H1 (cell line): ENCODE results near the gene ZFAND3. TPM values are rescaled to one million over a fixed set of nuclear protein-coding genes. Genes with fewer than 3 reads are reported as not detected.

ENCODE experiments used
- CTCF ChIA-PET: fragments of 300-600 bp; sonication (Branson Sonifier 250); formaldehyde crosslinking; loops from one replicate; lab custom pipeline; 2021; ENCODE audit not compliant: partially characterized antibody; lab: Charles Lee
- POLR2A ChIA-PET: fragments of 300-600 bp; sonication (Branson Sonifier 250); formaldehyde crosslinking; loops from one replicate; lab custom pipeline; 2021; ENCODE audit warnings: inconsistent platforms; ENCODE audit not compliant: partially characterized antibody; lab: Charles Lee
- DNase-seq, 2 experiments: peaks; one replicate each; pipeline versions ENCODE4 v3.0.0 to v3.0.0-alpha.2; 2010 to 2022; ENCODE audit warnings: low spot score in 2 of 2, low read depth in 1 of 2, mixed read lengths in 1 of 2
- FAIRE-seq: peaks from 2 replicates; lab custom pipeline; 2011; peaks lifted over from hg19 to GRCh38; lab: Jason Lieb, UNC
- H2AFZ ChIP-seq: 2 replicates; pipeline ENCODE4 v1.8.1; 2012; ENCODE audit warnings: low read length, inconsistent platforms
- H2AK5ac ChIP-seq: 2 replicates; pipeline ENCODE4 v1.6.1; 2013; ENCODE audit warnings: low read depth, low read length
- H2BK120ac ChIP-seq: replicated peaks from 2 replicates; pipeline ENCODE3; 2013; ENCODE audit warnings: low read depth, low read length, inconsistent platforms
- H2BK12ac ChIP-seq: 2 replicates; pipeline ENCODE4 v1.6.1; 2013; ENCODE audit warnings: low read depth, low read length
- H2BK15ac ChIP-seq: 2 replicates; pipeline ENCODE4 v1.6.1; 2013; ENCODE audit warnings: low read length
- H2BK20ac ChIP-seq: 2 replicates; pipeline ENCODE4 v1.6.1; 2013; ENCODE audit warnings: low read length
- H2BK5ac ChIP-seq: 2 replicates; pipeline ENCODE4 v1.6.1; 2013; ENCODE audit warnings: low read depth, low read length
- H3K14ac ChIP-seq: 2 replicates; pipeline ENCODE4 v1.6.1; 2013; ENCODE audit warnings: inconsistent platforms; ENCODE audit not compliant: insufficient read length
- H3K18ac ChIP-seq: 2 replicates; pipeline ENCODE4 v1.6.1; 2013; ENCODE audit warnings: low read length; ENCODE audit errors: extremely low read depth
- H3K23ac ChIP-seq: 2 replicates; pipeline ENCODE4 v1.6.1; 2013; ENCODE audit warnings: inconsistent platforms; ENCODE audit not compliant: insufficient read length
- H3K23me2 ChIP-seq: 2 replicates; pipeline ENCODE4 v1.6.1; 2013; ENCODE audit warnings: low read depth, low read length
- H3K27ac ChIP-seq: 2 replicates; pipeline ENCODE4 v1.6.1; 2011; ENCODE audit warnings: low read depth, low read length, inconsistent platforms
- H3K27me3 ChIP-seq, 4 experiments: replicated peaks in 1 of 4; 1 replicate in 1 of 4; 2 replicates in 3 of 4; pipeline versions ENCODE4 v1.6.1 to v1.8.1; 2011 to 2013; ENCODE audit warnings: low read length in 3 of 4, mild to moderate bottlenecking in 3 of 4, inconsistent platforms in 2 of 4, mixed read lengths in 2 of 4, moderate library complexity in 1 of 4; ENCODE audit not compliant: control insufficient read depth in 3 of 4, insufficient read depth in 3 of 4; ENCODE audit errors: extremely low read depth in 1 of 4
- H3K36me3 ChIP-seq, 4 experiments: 2 replicates each; pipeline versions ENCODE4 v1.6.1 to v1.8.1; 2011 to 2013; ENCODE audit warnings: mild to moderate bottlenecking in 4 of 4, low read length in 3 of 4, moderate library complexity in 2 of 4, control low read depth in 1 of 4, inconsistent platforms in 1 of 4; ENCODE audit not compliant: insufficient read depth in 4 of 4, control insufficient read depth in 2 of 4
- H3K4ac ChIP-seq: replicated peaks from 2 replicates; pipeline ENCODE3; 2013; ENCODE audit warnings: low read length, low read depth, mixed read lengths, inconsistent platforms; ENCODE audit not compliant: insufficient read length
- H3K4me1 ChIP-seq, 4 experiments: replicated peaks in 1 of 4; 1 replicate in 1 of 4; 2 replicates in 3 of 4; pipeline versions ENCODE4 v1.6.1 to v1.8.1; 2011 to 2013; ENCODE audit warnings: low read length in 3 of 4, inconsistent platforms in 2 of 4, mixed read lengths in 1 of 4; ENCODE audit not compliant: insufficient read depth in 4 of 4, control insufficient read depth in 3 of 4
- H3K4me2 ChIP-seq, 2 experiments: 2 replicates each; pipeline versions ENCODE4 v1.6.1 to v1.8.1; 2011 to 2013; ENCODE audit warnings: low read depth in 2 of 2, low read length in 2 of 2, control low read depth in 1 of 2, inconsistent platforms in 1 of 2, mild to moderate bottlenecking in 1 of 2; ENCODE audit not compliant: insufficient read depth in 1 of 2
- H3K4me3 ChIP-seq, 4 experiments: fragments of 200-600, 300-600 bp in 1 of 4; sonication (generic), shearing (Covaris generic), sonication (Bioruptor Twin) in 1 of 4; 2 replicates each; pipeline versions ENCODE4 v1.5.1 to v1.8.1; 2011 to 2016; ENCODE audit warnings: low read length in 4 of 4, low read depth in 3 of 4, control low read depth in 2 of 4, inconsistent platforms in 2 of 4, mild to moderate bottlenecking in 2 of 4, mixed read lengths in 1 of 4, moderate library complexity in 1 of 4; ENCODE audit not compliant: insufficient read depth in 2 of 4; ENCODE audit errors: extremely low read depth in 1 of 4
- H3K56ac ChIP-seq: replicated peaks from 2 replicates; pipeline ENCODE3; 2013; ENCODE audit warnings: low read depth, mild to moderate bottlenecking, mixed read lengths, low read length, inconsistent platforms; ENCODE audit not compliant: insufficient read length
- H3K79me1 ChIP-seq: 2 replicates; pipeline ENCODE4 v1.6.1; 2013; ENCODE audit warnings: low read depth, low read length, control low read depth
- H3K79me2 ChIP-seq, 2 experiments: 2 replicates each; pipeline versions ENCODE4 v1.6.1 to v1.8.1; 2012 to 2013; ENCODE audit warnings: low read length in 2 of 2, mild to moderate bottlenecking in 2 of 2, inconsistent platforms in 1 of 2; ENCODE audit not compliant: insufficient read depth in 2 of 2, control insufficient read depth in 1 of 2
- H3K9ac ChIP-seq, 4 experiments: replicated peaks in 1 of 4; 1 replicate in 1 of 4; 2 replicates in 3 of 4; pipeline versions ENCODE4 v1.6.1 to v1.8.1; 2011 to 2013; ENCODE audit warnings: low read depth in 3 of 4, low read length in 3 of 4, control low read depth in 2 of 4, mild to moderate bottlenecking in 2 of 4, moderate library complexity in 2 of 4, inconsistent platforms in 1 of 4; ENCODE audit errors: extremely low read depth in 1 of 4
- H3K9me3 ChIP-seq, 2 experiments: 2 replicates each; pipeline versions ENCODE4 v1.6.1 to v1.8.1; 2012 to 2013; ENCODE audit warnings: mild to moderate bottlenecking in 2 of 2, moderate library complexity in 2 of 2, control low read depth in 1 of 2, inconsistent platforms in 1 of 2, low read depth in 1 of 2, low read length in 1 of 2, mixed read lengths in 1 of 2; ENCODE audit not compliant: insufficient read depth in 2 of 2
- H4K20me1 ChIP-seq, 2 experiments: replicated peaks in 1 of 2; 2 replicates each; pipeline versions ENCODE3 to v1.8.1; 2011 to 2013; ENCODE audit warnings: inconsistent platforms in 2 of 2, low read length in 2 of 2, mild to moderate bottlenecking in 1 of 2; ENCODE audit not compliant: insufficient read depth in 2 of 2, control insufficient read depth in 1 of 2
- H4K5ac ChIP-seq: 2 replicates; pipeline ENCODE4 v1.6.1; 2013; ENCODE audit warnings: low read length, low read depth, mixed read lengths, inconsistent platforms; ENCODE audit not compliant: insufficient read length
- H4K8ac ChIP-seq: 2 replicates; pipeline ENCODE4 v1.8.0; 2013; ENCODE audit warnings: mild to moderate bottlenecking, moderate library complexity, low read length, inconsistent platforms; ENCODE audit not compliant: insufficient read depth; ENCODE audit errors: extremely low read depth
- H4K91ac ChIP-seq: replicated peaks from 2 replicates; pipeline ENCODE3; 2013; ENCODE audit warnings: low read length, mixed read lengths, inconsistent platforms; ENCODE audit not compliant: insufficient read length
- EGR1 ChIP-seq: IDR thresholded peaks from 2 replicates; pipeline ENCODE4 v1.6.1; 2011; ENCODE audit warnings: low read depth, low read length, borderline replicate concordance
- NRF1 ChIP-seq: IDR thresholded peaks from 2 replicates; pipeline ENCODE4 v1.6.1; 2011; ENCODE audit warnings: mild to moderate bottlenecking, low read depth, low read length, improper control_type of control experiment
- TEAD4 ChIP-seq: IDR thresholded peaks from 2 replicates; pipeline ENCODE4 v1.6.1; 2012; ENCODE audit warnings: low read depth, low read length, inconsistent platforms, mixed read lengths
- WGBS, 2 experiments: shearing (Covaris generic) in 1 of 2; methylation state at CpG; one replicate each; pipeline versions ENCODE4 v1.1.6 to v1.1.7; 2013 to 2015; ENCODE audit warnings: low lambda C conversion rate in 2 of 2, mixed read lengths in 2 of 2, inconsistent platforms in 1 of 2, low coverage in 1 of 2, missing lambda C conversion rate in 1 of 2; ENCODE audit not compliant: insufficient replicate concordance in 2 of 2, insufficient coverage in 1 of 2, insufficient read length in 1 of 2; ENCODE audit errors: extremely low coverage in 1 of 2, missing lambda C conversion rate in 1 of 2; 5-methylcytosine and 5-hydroxymethylcytosine counted together
- polyA plus RNA-seq, 7 experiments: library from polyadenylated mRNA; depleted of rRNA in 3 of 7; stranded (reverse) in 5 of 7; unstranded in 2 of 7; fragments of >200 nt in 5 of 7; fragments of 200-250 nt in 2 of 7; gene quantifications; 1 replicate in 5 of 7; 2 replicates in 1 of 7; 4 replicates in 1 of 7; pipeline versions ENCODE4 v1.2.1 to v1.2.3, GENCODE V29; 2011 to 2013; ENCODE audit warnings: missing spikeins in 2 of 7, mixed read lengths in 2 of 7
- total RNA-seq: library from RNA; stranded (reverse); fragmentation: NEBNext Ultra II Directional; extraction: Animal tissue kit (Norgen Biotek cat#: 25700); gene quantifications from 2 replicates; pipeline ENCODE4 v1.2.1, GENCODE V29; 2021

The ZFAND3 gene
- total and polyA plus RNA-seq, 2 of the 8 experiments (the other 6 are each of a cell fraction or from before 2014, with no cell fraction given), result 13.0 to 51.3 TPM

DNA sequence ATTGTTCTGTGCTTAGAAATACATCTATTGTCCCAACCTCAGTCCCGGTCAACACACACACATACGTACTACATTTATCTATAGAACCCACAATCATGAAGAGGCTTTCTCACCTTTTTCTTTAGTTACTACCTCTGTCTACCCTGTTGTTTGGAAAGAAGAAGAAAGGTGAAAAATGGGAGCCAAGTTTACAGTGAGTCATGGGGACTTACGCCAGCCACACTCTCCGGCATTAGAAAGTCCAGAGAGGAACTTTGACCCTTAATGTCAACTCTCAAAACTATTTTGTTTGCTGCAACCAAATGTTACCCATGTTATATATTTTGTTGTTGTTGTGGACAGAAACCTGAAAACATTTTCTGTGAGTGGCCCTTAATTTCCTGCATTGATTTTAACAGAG is 259.1 kb downstream of the ZFAND3 start:
- FAIRE-seq (no peak), DNase-seq (no peak)
- no peaks in the 10 kb centered on the region for H3K27me3 ChIP-seq
- no peak overlapping the region for H3K4me3 ChIP-seq
- no peaks in the 10 kb centered on the region for H3K79me2 ChIP-seq
- H3K9ac ChIP-seq, result no peak overlapping the region
- no peak overlapping the region for H3K27ac ChIP-seq
- TF ChIP-seq TEAD4 (no peak), NRF1 (no peak), EGR1 (no peak)
- POLR2A ChIA-PET, result no interaction called here
- WGBS, 2 experiments, result 85% methylated on average over 4 of the region's 4 CpGs; no CpG with 5 or more reads in 1 of the 2 experiments
- no peaks in the 10 kb centered on the region for H3K23me2 ChIP-seq
- no peak overlapping the region for H3K14ac ChIP-seq
- H4K8ac ChIP-seq, result no peak overlapping the region
- H3K4ac ChIP-seq, result no peak overlapping the region
- H3K4me1 ChIP-seq, result peaks cover 0 to 4% (median 2%) of the 10 kb centered on the region in 4 experiments; a peak in 3 of 7 replicates
- no peak overlapping the region for H2BK20ac ChIP-seq
- H3K79me1 ChIP-seq, result no peaks in the 10 kb centered on the region
- CTCF ChIA-PET, result interaction anchor here (0.6 kb wide), 1 partner anchor 145 kb away, joined by 3 read pairs; no protein-coding TSS in a partner anchor
- no peaks in the 10 kb centered on the region for H3K36me3 ChIP-seq
- no peak overlapping the region for H2BK120ac ChIP-seq
- no peaks in the 10 kb centered on the region for H3K9me3 ChIP-seq
- H4K20me1 ChIP-seq, result peaks cover 2 to 3% of the 10 kb centered on the region in 2 experiments
- H2AK5ac ChIP-seq, result no peak overlapping the region
- no peak overlapping the region for H2AFZ ChIP-seq
- no peak overlapping the region for H3K18ac ChIP-seq
- no peak overlapping the region for H3K56ac ChIP-seq
- H4K5ac ChIP-seq, result no peak overlapping the region
- no peak overlapping the region for H2BK12ac ChIP-seq
- no peak overlapping the region for H2BK15ac ChIP-seq
- no peak overlapping the region for H3K23ac ChIP-seq
- no peak overlapping the region for H2BK5ac ChIP-seq
- H3K4me2 ChIP-seq, result no peak overlapping the region
- no peak overlapping the region for H4K91ac ChIP-seq
